Astrocyte (in vitro differentiated cells and primary cell): ENCODE measurements around the gene OPN3.

Experiments used
- EZH2 ChIP-seq: IDR thresholded peaks from 2 replicates; pipeline ENCODE4 v1.6.1; 2012; ENCODE audit warnings: mild to moderate bottlenecking, low read length, inconsistent platforms; ENCODE audit not compliant: insufficient read depth
- TF ChIP-seq, protein P1 (sequence below): IDR thresholded peaks from 2 replicates; pipeline ENCODE4 v1.5.1; 2011; ENCODE audit warnings: low read depth, mild to moderate bottlenecking, inconsistent platforms, low read length, moderate library complexity; ENCODE audit not compliant: insufficient read depth

DNA sequence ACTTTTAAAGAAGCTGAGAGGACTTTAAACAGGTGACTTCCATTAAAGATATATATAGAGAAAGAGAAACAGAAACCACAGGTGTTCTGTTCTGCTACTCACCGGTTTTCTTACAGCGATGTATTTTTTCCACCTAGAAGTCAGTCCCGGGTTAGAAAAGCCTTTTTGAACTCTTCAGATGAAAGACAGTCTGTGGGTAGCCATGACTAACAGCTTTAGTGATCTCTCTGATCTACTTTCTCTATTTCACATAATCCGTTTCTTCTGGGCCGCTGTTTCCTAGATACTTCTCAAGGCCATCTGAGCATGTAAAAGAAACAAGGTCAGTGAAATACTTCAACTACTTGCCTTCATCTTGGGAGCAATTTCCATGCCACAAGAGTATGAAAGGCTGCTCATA is 37.0 kb upstream of the OPN3 start:
- TF ChIP-seq, protein P1, sequence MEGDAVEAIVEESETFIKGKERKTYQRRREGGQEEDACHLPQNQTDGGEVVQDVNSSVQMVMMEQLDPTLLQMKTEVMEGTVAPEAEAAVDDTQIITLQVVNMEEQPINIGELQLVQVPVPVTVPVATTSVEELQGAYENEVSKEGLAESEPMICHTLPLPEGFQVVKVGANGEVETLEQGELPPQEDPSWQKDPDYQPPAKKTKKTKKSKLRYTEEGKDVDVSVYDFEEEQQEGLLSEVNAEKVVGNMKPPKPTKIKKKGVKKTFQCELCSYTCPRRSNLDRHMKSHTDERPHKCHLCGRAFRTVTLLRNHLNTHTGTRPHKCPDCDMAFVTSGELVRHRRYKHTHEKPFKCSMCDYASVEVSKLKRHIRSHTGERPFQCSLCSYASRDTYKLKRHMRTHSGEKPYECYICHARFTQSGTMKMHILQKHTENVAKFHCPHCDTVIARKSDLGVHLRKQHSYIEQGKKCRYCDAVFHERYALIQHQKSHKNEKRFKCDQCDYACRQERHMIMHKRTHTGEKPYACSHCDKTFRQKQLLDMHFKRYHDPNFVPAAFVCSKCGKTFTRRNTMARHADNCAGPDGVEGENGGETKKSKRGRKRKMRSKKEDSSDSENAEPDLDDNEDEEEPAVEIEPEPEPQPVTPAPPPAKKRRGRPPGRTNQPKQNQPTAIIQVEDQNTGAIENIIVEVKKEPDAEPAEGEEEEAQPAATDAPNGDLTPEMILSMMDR: no peak
- TF ChIP-seq EZH2: no peak
